ENCODE data around the gene NR4A1.
A peak's percentile ranks its signal among the peaks of the same experiment; 100 is the strongest.

The NR4A1 gene

DNA sequence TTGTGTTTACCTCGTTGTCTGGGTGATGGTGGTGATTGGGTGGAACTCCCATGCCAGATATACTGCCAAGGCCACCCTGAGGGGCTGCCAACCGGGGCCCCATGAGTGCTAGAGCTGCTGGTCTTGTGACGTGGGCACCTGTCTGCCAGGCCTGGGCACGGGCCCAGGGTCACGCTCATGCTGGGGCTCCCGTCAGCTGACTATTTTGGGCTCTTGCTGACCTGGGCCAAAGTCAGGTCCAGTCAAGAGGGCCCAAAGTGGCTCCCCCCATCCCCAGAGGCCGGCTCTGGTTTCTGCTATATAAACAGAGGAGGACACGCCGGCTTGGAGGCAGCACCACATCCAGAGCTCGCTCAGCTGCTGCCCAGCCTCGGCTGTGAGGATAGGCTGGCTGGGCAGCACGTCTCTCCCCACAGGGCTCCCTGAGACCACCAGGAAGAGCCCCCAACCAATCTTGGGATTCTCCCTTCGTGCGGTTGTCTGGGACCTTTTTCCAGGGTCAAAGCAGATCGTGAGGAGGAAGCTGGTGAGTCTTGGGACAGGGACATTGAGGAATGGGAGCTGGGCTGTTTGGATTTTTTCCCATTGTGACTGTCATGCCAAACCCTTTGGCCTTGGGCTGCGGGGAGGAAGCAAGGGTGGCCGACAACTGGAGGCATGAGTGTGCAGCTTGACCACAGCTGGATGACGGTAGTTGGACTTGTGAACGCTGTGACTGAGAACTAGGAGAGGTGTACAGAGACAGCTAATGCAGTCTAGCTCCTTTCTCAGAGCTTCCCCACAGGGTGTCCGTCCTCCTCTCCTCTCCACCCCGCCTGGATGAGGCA, 7.6 kb upstream of the NR4A1 start:
- DNase-seq = no peak

DNA sequence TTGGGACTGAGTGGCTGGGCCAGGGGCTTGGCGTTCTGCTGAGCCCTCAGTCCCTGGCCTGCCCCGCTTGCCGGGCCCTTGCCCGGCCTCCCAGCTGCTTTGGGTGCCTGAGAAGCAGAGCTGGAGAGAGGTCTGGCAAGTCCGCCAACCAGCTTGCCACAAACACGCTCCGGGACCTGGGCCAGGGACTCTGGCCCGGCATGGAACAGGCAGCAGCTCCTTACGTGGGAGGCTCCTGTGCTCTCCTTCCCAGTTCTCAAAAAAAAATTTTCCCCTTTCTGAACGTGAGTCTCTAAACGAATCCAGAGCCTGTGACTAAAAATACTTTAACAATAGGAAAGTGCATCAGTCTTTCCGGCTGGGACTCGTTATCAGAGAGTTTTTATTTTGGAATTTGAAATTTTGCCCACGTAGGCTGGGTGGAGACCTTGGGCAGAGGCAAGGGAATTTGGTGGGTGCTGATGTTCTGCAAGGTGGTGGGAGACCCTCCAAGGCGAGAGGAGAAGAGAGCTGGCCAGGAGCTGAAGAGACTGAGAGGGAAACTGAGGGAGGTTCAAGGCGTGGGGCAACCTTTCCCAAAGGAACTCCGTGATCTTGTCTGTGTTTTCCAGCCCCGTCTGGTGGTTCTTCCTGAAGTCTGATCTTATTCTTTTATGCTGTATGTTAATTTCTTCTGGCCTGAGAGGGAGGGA, 6.8 kb upstream of the NR4A1 start:
- DNase-seq = no peak

DNA sequence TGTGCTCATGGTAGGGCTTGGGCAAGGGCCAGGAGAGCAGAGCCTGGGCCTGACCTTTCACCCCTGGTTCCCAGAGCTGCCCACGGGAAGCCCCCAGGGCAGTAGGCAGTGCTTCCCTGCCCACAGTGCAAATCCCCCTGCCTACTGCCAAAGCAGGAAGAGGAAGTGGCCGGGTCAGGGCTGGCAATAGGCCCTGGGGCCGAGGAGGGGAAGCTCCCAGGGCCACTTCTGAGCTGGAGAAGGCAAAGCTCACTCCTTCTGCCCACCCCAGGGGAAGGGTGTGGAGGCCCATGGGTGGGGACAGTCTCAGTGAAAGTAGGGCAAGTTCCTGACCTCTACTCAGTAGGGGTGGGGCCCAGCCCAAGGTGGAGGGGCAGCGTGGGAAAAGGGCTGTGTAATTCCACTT, 5.4 kb upstream of the NR4A1 start:
- DNase-seq = peak; percentile 47

DNA sequence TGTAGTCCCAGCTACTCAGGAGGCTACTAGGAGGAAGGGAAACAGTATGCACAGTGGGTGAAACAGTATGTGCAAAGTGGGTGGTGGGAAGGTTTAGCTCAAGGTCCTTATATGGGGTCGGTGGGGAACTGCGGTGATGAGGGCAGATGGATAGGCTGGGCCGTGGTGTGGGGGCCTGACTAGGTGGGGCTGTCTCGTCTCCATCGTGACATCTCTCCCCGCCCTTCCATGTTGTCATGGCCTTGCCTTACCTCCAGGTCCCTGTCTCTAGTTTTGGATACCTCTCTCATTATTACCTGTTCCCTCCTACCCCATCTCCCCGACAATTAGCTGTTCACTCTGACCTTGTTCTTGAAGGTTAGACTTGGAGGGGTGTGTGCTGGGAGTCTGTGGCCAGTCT, 4.4 kb upstream of the NR4A1 start:
- DNase-seq = no peak

DNA sequence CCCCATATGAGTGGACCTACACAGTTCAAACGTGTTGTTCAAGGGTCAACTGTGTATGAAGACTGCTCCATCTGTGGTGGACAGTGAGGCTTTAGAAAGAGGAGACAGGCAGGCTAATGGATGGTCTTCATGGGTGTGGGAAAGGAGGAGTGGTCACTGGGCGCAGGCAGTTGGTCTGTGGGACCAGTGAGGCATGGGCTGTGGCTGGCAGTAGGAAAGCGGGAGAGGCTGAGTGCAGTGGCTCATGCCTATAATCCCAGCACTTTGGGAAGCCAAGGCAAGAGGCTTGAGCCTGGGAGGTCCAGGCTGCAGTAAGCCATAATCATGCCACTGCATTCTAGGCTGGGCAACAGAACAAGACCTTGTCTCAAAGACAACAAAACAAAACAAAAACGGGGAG, 2.0 kb upstream of the NR4A1 start:
- DNase-seq = no peak

DNA sequence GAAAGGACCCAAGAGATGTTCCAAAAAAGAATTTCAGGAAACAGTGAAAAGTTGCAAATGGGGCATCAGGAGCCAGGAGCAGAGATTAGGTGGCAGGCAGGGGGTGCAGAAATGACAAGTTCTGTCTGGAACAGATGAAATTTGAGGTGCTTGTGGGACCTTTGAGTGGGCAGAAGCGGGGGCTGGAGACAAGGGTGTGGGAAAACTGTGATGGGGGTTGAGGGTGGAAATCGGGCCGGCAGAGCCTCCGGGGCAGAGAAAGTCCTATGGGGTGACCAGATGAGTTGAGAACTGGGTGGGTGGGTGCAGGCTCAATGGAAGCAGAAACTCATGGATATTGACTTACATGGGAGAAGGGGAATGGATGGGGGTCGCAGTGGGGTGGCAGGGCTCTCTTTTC, 1.6 kb upstream of the NR4A1 start:
- no peak for DNase-seq

DNA sequence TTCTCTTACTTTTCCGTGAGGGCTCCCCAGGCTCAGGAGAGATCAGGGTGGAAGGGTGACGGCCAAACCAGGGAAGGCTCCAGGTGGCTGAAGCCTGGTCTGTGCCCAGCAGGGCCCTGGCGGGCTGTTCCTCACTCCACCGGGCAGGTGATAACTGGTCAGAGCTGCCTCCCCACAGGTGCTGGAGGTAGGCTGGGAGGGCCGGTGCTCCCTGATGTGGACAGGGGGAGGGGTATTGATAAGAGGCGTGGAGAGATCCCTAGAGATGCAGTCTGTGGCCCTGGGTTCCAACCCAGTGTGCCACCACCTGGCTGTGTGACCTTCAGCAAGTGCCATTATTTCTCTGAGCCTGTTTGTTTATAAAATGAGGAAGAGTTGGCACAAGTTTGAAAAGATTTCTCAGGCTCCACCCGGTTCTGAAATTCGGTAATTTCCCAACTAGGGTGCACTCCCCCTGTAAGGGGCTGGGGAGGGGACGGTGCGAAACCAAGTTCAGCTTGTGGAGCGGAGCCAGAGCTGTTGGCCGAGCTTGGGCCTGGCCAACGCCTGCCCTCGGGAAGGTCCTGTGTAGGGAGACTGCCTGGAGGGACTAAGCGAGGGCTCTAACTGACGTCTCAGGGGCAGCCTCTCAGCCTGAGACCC, 1.0 kb upstream of the NR4A1 start:
- no peak for DNase-seq

DNA sequence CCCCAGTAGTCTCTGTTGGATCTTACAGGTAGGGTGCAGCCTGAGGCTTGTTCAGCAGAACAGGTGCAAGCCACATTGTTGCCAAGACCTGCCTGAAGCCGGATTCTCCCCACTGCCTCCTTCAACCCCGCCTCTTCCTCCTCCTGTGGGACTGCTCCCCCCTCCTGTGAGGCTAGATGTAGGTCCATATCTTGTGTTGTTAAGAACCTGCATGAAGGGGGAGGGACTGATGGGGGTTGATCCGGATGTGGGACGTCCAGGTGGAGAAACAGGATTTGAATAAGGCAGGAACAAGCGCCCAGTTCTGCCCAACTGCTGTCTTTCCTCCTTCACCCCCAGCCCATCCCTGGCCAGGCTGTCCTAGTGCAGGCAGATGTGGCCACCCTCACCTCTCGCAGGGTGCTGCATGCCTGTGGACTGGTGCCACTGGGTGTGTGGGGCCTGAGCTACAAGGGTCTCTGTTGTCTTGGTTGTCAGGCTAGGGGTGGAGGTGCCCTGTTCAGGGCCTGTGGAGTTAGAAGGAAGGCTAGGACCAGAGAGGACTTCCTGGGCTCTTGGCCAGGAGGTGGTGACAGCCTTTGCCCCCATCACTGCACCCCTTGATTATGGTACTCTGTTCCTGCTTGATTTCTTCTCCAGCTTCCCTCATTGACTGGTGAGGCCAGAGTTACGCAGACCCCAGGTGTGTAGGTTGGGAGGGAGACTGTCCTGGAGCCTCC, 1.4 kb downstream of the NR4A1 start:
- no peak for DNase-seq

DNA sequence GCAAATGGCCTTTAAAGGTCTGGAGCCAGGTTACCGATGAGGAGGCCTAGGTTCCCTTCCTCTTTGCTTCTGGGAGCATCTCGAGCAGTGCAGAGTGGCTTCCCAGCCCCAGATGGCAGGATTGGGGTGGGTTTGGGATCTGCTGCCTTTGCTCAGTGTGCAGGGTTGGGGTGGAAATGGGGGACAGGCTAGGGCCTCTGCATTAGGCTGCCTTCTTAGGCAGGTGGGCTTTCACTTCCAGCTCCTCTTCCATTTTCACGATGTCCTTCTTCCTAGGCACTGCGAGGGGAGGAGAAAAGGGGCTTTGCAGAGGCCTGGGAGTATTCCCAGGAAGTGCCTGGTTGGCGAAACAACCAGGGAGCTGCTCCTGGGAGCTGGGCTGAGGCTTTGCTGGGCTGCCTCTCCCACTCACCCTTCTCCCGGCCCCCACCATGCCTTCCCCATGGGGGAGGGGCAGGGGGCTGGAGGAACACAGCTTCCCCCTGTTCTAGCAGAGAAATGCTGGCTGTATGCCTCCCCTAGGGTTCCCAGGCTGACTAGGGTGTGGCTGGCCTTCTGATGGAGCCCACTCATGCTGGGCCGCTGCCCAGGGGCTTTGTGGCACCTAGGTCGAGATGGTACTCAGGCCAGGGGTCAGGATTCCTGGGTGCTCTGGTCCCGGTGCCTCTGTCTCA, 2.4 kb downstream of the NR4A1 start:
- DNase-seq = no peak

DNA sequence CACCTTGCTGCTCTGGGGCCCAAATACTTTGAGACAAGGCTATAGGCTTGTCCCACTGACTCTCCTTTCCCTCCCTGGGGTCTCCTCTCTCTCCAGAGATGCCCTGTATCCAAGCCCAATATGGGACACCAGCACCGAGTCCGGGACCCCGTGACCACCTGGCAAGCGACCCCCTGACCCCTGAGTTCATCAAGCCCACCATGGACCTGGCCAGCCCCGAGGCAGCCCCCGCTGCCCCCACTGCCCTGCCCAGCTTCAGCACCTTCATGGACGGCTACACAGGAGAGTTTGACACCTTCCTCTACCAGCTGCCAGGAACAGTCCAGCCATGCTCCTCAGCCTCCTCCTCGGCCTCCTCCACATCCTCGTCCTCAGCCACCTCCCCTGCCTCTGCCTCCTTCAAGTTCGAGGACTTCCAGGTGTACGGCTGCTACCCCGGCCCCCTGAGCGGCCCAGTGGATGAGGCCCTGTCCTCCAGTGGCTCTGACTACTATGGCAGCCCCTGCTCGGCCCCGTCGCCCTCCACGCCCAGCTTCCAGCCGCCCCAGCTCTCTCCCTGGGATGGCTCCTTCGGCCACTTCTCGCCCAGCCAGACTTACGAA, 3.1 kb downstream of the NR4A1 start:
- no peak for DNase-seq

DNA sequence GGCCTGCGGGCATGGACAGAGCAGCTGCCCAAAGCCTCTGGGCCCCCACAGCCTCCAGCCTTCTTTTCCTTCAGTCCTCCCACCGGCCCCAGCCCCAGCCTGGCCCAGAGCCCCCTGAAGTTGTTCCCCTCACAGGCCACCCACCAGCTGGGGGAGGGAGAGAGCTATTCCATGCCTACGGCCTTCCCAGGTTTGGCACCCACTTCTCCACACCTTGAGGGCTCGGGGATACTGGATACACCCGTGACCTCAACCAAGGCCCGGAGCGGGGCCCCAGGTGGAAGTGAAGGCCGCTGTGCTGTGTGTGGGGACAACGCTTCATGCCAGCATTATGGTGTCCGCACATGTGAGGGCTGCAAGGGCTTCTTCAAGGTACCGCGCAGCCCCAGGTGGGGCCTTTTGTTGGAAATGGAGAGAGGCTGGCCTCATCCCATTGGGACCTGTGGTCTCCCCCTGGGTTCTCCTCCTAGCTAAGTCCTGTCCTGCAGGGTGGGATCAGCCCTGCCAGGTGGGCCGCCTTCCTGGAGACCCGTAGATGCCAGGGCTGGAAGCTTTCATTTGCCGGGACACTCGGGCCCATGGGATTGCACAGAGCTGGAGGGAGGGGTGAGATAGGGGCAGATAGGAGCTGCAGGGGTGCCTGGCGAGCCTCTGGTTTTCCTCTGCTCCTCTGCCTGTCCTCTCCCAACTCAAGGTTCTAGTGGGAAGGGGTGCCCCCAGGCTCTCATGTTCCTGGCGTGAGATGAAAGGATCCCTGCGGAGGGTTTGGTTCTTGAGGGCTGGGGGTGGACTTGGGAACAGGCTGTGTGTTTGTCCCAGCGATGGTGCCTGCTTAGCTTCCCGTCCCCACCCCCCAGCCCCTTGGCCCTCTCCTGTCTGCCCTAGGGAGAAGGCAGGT, 3.8 kb downstream of the NR4A1 start:
- DNase-seq = no peak

DNA sequence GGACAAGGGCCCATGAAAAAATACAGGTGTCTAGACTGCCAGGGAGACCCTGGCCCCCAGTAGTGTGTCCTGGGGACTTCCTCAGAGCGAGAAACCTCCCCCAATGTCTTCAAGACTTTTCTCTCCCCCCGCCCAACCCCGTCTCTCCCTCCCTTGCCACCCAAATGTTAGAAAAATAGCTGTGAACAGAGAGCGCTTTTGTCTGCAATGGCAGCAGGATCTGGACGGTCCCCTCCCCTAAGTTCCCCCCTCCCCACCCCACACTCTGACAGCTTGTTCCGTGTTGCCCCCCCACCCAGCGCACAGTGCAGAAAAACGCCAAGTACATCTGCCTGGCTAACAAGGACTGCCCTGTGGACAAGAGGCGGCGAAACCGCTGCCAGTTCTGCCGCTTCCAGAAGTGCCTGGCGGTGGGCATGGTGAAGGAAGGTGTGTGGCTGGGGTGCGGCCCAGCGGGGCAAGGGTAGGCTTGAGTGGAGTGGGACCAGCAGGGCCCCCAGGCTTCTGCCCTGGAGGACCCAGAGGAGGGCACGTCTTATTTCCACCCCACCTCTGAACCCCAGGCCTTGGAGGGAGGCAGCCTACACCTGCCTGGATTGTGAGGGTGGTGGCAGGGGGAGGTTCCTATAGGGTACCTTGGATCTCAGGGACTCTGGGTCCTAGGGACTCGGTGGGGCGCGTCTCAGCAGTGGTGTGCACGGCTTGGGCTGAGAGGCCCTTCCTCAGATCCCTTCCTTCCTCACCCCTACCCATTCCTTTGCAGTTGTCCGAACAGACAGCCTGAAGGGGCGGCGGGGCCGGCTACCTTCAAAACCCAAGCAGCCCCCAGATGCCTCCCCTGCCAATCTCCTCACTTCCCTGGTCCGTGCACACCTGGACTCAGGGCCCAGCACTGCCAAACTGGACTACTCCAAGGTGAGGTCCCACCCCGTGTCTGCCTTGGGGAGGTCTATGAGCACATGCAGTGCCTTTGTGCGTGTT, 4.8 kb downstream of the NR4A1 start:
- no peak for DNase-seq

DNA sequence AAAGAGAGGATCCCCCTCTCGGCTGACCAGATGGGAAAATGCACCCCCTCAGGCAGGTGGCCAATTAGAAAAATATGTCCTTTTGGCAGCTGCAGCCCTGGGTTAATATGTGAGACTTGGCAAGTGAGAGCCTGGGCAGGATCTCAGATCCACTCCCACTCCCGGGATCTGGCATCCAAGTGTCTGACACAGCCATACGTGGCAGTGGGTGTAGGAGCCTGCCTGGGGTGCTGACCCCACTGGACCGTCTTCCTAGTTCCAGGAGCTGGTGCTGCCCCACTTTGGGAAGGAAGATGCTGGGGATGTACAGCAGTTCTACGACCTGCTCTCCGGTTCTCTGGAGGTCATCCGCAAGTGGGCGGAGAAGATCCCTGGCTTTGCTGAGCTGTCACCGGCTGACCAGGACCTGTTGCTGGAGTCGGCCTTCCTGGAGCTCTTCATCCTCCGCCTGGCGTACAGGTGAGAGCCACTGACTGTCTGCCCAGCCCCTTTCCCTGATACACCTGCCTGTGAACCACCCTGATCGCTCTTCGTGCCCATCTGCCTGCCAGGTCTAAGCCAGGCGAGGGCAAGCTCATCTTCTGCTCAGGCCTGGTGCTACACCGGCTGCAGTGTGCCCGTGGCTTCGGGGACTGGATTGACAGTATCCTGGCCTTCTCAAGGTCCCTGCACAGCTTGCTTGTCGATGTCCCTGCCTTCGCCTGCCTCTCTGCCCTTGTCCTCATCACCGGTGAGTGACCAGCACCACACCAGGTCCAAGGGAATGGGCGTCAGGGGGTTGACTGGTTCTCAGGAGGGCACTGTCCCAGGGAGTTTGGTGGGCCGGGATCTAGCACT, 5.8 kb downstream of the NR4A1 start:
- DNase-seq = no peak

DNA sequence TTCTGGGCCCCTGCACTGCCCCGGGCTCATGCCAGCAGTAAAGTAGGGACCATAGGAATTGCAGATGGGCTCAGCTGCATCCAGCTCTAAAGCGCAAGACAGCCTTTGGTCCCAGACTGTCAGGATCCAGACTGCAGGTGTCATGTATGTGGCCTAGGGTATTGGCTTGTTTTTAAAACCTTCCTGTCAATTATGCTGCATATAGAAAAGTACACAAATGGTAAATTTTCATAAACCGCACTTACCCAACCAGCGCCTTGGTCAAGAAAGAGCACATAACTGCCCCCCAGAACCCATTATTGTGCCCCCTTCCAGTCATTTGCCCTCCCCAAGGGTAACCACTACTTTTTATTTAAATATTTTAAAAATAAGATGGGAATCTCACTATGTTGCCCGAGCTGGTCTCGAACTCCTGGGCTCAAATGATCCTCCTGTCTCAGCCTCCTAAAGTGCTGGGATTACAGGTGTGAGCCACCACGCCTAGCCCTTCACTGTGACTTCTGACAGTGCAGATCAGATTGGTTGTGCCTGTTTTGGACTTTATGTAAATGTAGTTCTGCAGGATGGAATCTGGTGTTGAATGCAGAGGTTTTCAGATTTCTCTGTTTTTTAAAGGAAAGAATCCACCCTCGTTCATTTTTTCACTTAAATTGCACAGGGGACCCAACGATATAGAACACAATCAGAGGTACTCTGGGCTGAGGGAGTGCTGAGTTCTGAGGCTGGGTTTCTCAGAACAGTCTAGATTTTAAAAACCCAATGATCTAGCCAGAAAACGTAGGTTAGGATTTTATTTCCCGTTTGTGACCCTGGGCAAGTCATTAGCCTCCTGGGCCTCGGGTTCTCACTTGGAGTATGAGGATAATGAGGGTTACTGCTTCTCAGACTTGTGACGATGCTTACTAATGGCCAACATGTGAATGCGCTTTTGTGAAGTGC, 6.7 kb downstream of the NR4A1 start:
- DNase-seq = no peak

DNA sequence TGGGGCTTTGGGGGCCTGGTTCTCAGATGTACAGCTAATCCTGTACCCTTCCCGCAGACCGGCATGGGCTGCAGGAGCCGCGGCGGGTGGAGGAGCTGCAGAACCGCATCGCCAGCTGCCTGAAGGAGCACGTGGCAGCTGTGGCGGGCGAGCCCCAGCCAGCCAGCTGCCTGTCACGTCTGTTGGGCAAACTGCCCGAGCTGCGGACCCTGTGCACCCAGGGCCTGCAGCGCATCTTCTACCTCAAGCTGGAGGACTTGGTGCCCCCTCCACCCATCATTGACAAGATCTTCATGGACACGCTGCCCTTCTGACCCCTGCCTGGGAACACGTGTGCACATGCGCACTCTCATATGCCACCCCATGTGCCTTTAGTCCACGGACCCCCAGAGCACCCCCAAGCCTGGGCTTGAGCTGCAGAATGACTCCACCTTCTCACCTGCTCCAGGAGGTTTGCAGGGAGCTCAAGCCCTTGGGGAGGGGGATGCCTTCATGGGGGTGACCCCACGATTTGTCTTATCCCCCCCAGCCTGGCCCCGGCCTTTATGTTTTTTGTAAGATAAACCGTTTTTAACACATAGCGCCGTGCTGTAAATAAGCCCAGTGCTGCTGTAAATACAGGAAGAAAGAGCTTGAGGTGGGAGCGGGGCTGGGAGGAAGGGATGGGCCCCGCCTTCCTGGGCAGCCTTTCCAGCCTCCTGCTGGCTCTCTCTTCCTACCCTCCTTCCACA, 7.6 kb downstream of the NR4A1 start:
- no peak for DNase-seq

DNA sequence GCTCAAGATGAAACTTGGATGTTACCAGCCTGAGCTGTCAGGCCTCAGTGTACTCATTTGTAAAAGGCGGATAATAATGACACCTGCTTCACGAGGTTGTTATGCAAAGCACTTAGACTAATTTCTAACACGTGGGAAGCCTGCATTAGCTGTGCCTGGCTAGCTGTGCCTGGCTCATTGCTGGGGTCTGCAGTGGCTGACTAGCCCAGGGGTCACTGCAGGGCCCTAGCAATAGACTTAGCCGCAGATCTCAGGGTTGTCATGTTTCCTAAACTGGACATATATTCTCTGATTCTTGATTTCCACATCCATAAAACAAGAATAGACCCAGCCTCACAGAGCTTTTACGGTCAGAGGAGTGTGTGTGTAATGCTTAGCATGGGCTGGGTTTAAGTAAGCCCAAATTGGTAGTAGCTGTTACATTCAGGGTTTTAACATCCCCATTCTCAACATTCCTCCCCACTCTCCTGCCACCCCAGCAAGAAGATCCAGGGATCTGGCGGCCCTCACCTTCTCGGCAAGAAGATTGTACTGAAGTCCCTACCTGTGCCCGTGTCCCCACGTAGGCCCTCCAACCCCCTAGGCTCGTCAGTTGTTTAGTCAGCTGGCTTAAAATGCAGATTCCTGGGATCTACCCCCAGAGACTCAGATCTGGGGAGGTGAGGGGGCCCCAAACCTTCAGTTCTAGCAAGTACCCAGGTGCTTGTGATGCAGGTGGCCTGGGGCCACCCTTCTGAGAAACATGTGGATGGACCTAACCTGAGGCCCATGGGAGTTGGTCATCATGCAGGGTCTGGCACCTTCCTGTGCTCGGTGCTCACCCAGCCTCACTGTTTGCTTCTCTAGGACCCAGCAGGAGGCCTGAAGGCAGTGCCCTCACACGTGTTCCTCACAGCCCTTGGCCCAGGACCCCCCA, 8.6 kb downstream of the NR4A1 start:
- no peak for DNase-seq
